Fibroblast of skin of right biceps (primary cell): ENCODE results near the gene ADCYAP1R1.

Experiments used
- DNase-seq: peaks from one replicate; pipeline ENCODE4 v3.0.0-alpha.2; 2013

ADCYAP1R1 gene

GRCh38 chr7:31051598-31052486 lies at the start of gene ADCYAP1R1:
ADCYAP1R1 (plus strand) TSS chr7:31052308; CDS start chr7:31063265, 10,957 bp downstream.
- no peak for DNase-seq

- no peak for DNase-seq
Observed at GRCh38 chr7:31003097-31003496, 49.0 kb upstream of the ADCYAP1R1 start.

GRCh38 chr7:31003721-31004120 lies 48.4 kb upstream of the ADCYAP1R1 start:
- peak; percentile 43 for DNase-seq

GRCh38 chr7:31004393-31004792 lies 47.7 kb upstream of the ADCYAP1R1 start:
- DNase-seq = peak; percentile 18

- DNase-seq = no peak
Observed at GRCh38 chr7:31006857-31007256, 45.3 kb upstream of the ADCYAP1R1 start.

- no peak for DNase-seq
Observed at GRCh38 chr7:31007634-31008033, 44.5 kb upstream of the ADCYAP1R1 start.

- no peak for DNase-seq
Observed at GRCh38 chr7:31014826-31015225, 37.3 kb upstream of the ADCYAP1R1 start.

GRCh38 chr7:31017032-31017675 lies 35.0 kb upstream of the ADCYAP1R1 start:
- DNase-seq = no peak

- no peak for DNase-seq
Observed at GRCh38 chr7:31017721-31018120, 34.4 kb upstream of the ADCYAP1R1 start.

- no peak for DNase-seq
Observed at GRCh38 chr7:31019509-31019908, 32.6 kb upstream of the ADCYAP1R1 start.

GRCh38 chr7:31020161-31020560 lies 31.9 kb upstream of the ADCYAP1R1 start:
- DNase-seq = peak; percentile 22

- DNase-seq = no peak
Observed at GRCh38 chr7:31020652-31021051, 31.5 kb upstream of the ADCYAP1R1 start.

- DNase-seq = no peak
Observed at GRCh38 chr7:31022117-31022516, 30.0 kb upstream of the ADCYAP1R1 start.

- DNase-seq = no peak
Observed at GRCh38 chr7:31022726-31023125, 29.4 kb upstream of the ADCYAP1R1 start.

- DNase-seq = no peak
Observed at GRCh38 chr7:31023877-31024276, 28.2 kb upstream of the ADCYAP1R1 start.

GRCh38 chr7:31027161-31027965 lies 24.7 kb upstream of the ADCYAP1R1 start:
- DNase-seq = peak; percentile 41

- no peak for DNase-seq
Observed at GRCh38 chr7:31028006-31028405, 24.1 kb upstream of the ADCYAP1R1 start.

GRCh38 chr7:31028417-31028992 lies 23.6 kb upstream of the ADCYAP1R1 start:
- no peak for DNase-seq

GRCh38 chr7:31029251-31030042 lies 22.7 kb upstream of the ADCYAP1R1 start:
- DNase-seq = no peak

GRCh38 chr7:31033674-31034300 lies 18.3 kb upstream of the ADCYAP1R1 start:
- no peak for DNase-seq

- no peak for DNase-seq
Observed at GRCh38 chr7:31036924-31037323, 15.2 kb upstream of the ADCYAP1R1 start.

GRCh38 chr7:31043051-31043471 lies 9.0 kb upstream of the ADCYAP1R1 start:
- DNase-seq = no peak
